CD4-positive, alpha-beta T cell treated with Interleukin-4 for 1 hour (primary cell): Measurements from ENCODE around the gene DIP2C.
"Not testable (repeated sequence)": the region's sequence is repeated elsewhere in the genome, so short reads cannot be mapped to it uniquely, and the experiment has no call there.

Experiments
- DNase-seq, 2 donors: peaks; one replicate each; pipeline ENCODE4 v3.0.0-alpha.2; 2020 to 2022

Gene DIP2C

DNA sequence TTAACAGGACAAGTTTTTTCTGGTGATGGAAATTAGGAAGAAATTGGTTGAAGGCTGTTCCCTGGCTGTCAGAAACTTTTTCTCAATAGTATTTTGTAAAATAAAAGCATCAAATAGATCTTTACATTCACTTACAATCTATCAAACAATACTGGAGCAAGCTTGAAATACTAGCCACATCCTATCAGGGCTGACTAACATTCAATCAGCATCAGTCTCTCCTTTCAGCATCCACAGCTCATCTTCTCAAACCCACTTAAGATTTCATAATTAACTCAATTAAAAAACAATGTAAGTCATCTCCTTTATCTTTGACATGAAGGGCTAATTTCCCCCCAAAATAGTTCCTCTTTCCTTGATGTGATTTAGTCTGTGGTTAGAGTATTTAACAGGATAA, 80.2 kb downstream of the DIP2C start:
- DNase-seq: no peak

DNA sequence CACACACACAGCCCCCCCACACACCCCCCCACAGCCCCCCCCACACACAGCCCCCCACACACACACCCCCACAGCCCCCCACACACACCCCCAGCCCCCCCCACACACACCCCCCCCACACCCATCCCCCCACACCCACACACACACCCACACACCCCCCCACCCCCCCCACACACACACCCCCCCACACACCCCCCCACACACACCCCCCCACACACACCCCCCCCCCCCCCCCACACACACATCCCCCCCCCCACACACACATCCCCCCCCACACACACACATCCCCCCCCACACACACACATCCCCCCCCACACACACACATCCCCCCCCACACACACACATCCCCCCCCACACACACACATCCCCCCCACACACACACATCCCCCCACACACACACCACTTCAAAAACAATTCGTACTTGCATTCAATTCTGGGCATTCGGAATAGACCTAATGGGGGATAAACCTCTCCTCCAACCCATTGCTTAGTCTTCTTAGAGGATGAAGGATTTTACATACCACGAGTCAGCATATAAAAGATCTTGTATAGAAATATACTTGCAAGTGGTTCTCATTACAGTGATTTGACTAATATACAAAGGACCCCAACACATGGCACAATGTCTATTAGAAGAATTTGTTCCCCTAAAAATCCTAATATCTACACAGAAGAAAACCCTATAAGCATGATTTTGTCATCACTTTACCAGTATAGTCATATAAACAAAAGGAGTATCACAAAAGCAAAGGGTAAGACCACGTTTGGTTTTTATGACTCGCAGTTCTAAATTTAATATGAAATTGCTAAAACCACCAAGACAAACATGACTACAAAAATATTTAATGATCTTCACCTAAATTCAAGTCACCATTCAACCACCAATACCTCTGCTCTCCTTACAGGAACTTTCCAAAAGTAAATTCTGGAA, 80.9 kb downstream of the DIP2C start:
- no peak for DNase-seq

DNA sequence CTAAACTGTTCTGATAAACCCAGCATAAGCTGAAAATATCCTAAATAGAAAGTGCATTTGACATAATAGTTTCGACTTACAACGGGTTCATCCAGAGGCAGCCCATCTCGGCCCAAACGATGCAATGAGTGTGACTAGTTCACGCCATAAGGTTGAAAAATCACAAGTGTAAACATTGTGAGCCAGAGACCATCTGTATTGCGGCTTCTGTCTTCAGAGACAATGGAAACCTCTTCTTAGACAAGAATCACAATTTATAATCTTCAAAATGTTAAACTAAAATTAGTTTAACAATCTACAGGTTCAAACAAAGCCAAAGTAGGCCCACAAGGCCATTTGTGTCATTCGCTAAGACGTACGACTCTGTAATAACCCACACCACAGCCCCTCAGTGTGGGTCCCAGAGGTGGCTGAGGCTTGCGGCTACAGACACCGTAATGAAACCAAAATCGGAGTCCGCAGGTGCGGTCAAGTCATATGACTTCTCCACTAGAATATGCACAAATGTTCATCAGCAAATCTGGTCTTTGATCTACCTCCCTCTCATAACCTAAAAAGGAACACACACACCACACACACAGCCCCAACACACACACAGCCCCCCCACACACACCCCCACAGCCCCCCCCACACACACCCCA, 81.8 kb downstream of the DIP2C start:
- no peak for DNase-seq

DNA sequence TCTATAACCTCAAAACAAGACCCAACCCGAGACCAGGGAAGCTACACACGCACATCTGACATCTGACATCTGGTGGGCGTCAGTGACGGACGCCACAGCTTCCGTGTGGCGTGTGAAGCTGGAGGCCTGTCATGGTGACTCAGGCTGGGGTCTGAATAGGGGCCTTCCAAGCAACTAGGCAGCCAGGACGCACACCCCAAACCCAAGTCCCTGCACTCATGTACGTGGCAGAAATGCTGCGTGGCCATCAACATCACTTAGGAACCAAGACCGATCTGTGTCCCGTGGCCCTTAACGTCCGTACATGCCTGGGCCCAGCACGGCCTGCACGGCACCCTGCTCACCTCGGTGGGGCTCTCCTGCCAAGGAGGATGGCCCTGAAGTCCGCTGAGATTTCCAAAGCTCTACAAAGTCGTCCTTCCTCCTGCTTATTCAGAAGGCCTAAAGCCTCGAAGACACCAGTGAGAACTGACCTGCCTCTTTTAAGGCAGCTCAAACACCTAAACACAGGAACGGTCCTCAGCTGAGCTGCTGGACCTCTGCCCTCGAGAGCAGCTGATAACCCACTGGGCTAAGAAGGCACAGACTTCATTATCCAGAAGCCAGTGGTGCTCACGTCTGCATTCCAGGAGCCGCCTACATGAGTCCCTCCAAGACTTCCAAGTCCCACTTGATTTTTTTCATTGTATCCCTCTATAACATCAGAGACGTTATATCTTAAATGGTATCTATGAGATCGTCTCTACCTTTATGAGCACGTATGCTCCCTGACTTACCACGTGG, 82.5 kb downstream of the DIP2C start:
- no peak for DNase-seq

DNA sequence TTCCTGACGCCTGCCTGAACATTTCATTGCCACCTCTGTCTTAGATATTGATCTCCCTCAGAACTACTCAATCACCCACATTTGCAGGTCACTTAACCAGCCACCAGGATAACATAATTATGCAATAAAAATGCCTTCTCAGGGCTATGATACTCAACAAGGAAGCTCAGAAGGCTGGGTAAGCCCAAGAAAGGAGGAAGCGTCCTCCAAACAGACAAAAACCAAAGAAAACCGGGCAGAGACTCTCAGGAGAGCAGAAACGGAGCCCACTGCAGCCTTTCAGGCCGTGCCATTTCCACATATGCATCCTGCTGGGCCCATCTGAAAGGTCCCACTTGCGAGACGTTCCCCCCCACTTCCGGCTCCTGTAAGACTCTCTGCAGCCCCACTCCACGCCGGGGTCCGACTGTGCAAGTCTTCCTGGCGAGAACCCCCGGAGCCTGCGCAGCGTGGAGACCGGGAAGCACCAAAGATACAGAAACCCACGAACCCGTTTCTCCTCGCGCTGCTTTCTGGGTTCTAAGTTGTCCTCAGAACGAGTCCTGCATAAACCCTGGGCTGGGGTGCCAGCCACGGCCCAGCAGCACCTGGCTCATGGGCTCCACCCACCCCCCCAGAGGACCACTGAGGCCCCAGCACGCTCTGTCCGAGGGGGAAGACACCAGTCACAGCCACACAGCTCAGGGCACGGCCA, 83.7 kb downstream of the DIP2C start:
- DNase-seq: no peak

DNA sequence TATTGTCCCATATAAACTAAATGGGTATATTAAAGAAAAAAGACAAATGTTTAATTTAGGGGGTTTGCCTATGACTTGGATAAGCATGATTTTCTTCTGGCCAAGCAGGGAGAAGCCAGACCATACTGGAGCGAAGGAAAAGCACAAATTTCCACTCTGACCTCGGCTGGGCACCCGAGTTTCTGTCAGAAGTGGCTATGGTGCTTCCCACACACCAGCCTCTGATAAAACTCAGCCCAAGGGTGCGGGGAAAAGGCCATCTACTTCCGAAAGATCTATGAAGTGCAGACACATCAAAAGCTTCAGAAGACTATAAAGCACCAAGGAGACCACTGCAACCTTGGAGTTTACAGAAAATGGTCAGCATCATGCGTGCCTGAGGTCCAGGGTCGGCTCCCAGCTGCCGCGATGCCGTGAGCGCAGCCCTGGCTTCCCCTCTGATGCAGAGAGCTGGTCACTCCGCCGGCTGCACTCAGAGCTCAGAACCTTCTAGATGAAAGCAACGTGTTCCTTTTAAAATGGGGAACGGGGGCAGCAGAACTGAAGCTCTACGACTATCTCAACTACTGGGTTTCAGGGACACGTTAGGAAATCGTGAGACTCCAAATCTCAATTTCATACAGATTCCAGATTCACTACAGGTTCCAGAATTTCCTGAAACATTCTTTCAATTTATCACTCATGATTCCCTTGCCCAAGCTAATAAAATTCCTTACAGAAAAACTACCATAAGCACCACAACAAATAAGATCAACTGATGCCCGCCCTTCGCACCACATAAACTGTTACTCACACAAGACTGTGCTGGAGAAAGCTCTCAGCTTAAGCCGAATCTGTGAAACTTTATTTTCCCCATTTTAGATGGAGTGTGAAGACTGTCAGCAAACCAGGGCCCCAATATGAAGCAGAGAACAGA, 84.5 kb downstream of the DIP2C start:
- no peak for DNase-seq

DNA sequence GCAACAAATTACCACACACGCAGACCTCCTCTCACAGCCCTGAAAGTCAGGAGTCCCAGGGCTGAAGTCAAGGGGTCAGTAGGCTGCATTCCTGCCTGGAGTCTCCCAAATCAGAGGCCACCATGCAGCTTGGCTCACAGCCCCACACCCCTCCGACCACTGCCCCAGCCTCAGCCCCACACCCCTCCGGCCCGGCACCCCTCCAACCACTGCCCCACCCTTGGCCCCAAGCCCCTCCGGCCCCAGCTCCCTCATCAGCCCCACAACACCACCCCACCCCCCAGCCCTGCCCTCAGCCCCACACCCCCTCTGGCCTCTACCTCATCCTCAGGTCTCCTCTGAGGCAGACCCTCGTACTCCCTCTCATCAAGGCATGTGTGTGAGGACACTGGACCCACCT, 85.7 kb downstream of the DIP2C start:
- DNase-seq: no peak

DNA sequence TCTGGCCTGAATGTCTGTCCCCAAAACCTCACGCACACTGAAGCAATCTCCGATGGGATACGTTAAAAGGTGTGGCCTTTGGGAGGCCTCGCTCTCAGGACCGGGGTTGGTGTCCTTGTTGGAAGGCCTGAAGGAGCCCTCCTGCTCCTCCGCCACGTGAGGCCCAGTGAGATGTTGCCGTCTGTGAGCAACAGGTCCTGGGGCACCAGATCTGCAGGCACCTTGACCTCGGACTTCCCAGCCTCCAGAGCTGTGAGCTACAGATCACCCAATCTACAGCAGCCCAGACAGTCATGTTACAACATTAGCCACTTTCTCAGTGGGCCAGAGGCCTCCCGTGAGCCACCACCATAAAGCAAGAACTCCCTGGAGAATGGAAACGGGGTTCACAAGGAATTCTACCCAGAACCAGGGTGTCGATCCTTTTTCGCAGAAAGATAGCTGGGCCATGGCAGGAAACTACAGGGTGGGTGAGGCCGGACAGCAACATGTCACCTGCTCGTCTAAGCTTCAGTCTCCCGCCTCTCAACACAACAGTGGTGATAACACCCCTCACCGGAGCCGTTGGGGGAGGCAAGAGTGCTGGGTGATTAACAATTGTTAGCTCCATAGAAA, 87.0 kb downstream of the DIP2C start:
- DNase-seq: no peak

DNA sequence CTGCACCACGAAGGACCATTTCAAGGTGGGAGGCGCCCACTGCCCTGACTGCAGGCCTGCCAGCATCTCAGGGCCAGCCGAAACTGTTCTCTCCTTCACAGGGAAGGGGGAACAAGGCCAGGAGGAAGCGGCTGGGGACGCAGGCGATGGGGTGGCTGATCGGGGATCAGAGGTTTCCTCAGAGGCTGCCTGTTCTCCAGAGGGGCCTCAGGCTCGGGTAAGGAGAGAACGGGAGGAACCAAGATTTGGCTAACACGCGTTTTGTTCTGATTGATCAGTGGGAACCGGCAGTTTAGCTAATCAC, 87.9 kb downstream of the DIP2C start:
- no peak for DNase-seq

DNA sequence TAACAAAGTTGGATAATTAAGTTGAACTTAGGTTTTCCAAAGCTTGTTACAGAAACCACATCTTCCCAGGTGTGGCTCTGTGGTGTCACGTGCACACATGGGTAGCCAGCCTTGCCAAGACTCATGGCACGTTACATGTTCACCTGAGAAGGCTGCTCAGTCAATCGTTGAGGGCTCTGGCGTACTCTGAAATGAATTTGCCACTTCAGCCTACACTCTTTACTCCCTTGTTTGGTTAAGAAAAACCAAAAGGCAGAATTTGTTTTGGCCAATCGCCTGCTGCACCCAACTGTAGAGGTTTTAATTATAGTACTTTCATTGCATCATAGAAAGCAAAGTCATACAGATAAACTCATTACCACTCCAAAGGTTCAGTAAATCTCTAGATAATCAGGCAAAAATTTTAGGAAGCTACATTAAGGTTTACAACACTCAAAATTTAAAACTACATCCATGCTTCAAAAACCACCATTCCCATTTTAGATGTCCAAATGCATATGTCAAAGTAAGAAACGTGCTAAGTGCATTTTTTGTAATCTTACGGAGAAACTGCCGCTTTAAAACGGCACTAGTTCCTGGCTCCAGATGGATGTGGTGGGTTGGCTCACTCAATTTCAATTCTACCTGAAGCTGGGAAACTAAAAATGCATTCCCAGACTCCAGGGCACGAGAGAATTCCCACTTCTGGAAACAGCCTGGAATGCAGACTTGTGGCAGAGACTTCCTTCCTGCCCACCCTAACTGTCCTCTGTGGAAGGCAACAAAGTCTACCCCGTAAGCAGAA, 88.4 kb downstream of the DIP2C start:
- no peak for DNase-seq

DNA sequence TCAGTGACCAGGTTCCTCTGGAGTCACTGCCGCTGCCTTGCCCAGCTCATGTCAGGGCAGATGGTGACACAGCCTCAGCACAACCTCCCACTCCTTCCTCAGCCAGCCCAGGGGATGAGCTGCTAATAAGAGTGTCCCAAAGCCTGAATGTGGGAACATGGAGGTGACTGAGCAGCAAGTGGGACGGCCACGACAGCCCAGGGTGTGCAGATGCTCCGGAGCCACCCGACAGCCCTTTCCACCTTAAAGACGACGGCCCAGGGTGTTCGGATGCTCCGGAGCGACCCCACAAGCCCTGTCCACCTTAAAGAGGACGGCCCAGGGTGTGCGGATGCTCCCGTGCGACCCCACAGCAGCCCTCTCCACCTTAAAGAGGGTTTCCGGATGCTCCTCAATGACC, 89.2 kb downstream of the DIP2C start:
- no peak for DNase-seq

DNA sequence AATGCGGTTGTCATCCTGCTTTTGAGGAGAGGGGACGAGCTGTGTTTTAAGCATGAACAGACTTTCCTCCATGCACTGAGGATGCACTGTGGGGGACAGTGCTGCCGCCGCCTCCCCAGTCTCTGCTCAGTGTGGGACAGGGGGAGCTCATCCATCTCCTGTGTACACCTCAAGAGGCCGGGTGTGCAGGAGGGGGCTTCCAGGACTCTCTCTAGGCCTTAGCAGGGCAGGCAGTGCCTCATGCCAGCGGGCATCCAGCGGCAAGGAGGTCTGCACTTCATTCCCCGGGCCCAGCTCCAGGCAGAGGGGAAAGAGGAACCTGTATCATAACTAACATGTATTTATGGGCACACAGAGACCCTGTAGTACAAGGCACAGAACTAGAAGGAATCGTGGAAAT, 89.7 kb downstream of the DIP2C start:
- DNase-seq: no peak

DNA sequence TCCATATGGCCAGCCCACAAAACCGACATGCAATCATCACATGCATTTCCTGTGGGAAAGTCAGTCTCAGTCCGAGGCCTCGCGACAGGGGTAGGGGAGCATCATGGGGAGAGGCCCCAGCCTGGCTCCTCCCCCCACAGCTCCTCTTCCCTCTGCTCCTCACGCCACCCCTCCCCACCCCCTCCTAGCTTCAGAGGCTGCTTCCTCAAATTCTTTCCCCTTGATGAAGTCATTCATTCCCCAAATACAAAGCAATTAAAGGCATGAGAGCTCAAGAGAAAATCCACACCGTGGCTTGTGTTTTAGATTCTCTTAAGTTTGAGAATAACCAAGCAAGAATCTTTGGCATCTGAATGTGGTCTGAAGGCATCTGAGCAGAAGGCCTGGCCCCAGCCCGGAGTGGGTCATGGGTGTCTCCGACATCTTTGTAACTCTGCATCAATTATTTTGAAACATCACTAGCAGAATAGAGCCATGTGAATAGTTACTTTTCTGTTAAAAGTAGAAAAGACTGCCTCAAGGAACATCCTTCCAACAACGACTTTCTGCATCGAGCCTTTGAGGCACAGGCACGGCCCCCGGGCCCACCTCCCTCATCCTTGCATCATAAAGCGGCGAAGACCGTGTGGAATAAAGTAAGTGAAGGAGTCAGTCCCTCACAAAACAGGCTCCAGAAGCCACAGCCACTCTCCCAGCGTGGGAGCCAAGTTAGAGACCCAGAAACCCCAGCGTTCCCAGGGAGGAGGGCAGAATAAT, 90.9 kb downstream of the DIP2C start:
- DNase-seq: no peak

DNA sequence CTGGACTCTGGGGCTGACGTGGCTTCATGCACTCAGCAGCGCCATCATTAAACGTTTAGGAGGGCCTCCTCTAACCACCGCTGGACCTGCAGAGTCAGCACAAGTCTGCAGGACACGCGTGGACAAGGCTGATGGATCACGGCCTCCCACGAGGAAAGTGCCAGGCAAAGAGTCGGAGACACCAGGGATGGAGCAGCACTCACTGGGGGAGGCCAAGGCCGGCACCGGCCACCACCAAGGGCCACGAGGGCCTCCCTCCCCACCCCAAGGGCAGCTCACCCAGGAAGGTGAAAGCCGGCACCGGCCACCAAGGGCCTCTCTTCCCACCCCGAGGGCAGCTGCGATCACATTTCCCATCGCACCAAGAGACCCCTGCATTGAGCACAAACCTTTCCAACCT, 91.5 kb downstream of the DIP2C start:
- DNase-seq: no peak

DNA sequence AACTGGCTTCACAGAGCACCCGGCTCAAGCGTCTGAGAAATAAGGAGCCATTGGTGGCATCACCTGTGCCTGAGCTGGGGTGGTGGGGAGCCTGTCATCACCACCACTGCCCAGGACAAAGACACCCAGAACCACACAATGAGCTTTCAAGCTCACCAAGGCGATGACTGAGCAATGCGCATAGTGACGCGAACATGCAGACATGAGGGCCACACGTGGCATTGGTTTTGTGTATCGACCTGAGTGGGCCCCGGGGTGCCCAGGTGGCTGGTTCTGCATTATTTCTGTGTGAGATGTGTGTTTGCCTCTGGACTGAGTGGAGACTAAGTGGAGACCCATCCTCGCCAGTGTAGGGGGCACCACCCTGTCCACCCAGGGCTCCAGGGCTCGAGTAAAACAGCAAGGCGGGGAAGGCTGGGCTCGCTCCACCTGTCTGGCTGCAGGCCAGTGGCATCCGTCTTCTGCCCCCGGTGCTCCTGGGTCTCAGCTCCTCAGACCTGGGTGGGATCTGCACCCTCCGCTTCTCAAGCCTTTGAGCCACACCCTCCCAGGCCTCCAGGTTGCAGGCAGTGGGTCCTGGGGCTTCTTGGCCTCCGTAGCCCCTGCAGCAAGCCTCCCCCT, 92.6 kb downstream of the DIP2C start:
- no peak for DNase-seq

DNA sequence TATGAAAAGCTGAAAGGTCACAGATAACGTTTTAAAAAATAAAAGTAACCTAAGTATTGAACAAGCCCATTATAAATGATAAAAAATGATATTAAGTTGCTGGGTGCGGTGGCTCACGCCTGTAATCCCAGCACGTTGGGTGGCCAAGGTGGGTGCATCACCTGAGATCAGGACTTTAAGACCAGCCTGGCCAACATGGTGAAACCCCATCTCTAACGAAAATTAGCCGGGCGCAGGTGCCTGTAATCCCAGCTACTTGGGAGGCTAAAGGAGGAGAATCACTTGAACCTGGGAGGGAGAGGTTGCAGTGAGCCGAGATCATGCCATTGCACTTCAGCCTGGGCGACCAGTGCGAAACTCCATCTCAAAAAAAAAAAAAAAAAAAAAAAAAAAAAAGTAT, 93.3 kb downstream of the DIP2C start:
- DNase-seq: not testable (repeated sequence)

DNA sequence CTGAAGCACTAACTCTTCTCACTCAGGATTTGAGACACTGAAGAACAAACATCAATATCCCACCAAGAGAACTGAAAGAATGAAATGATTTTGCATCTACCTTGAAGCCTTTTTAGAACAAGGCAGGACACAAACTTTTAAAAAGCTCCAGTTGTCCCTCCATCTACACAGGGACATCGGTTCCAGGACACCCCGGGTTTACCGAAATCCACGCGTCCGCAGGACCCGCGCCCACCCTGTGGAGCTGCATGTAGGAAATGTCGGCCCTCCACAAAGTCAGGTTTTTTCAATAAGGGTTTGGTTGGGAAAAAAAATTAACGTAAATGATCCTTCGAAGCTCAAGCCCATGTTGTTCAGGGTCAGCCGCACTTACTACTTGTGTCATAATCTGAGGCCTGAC, 94.0 kb downstream of the DIP2C start:
- no peak for DNase-seq

DNA sequence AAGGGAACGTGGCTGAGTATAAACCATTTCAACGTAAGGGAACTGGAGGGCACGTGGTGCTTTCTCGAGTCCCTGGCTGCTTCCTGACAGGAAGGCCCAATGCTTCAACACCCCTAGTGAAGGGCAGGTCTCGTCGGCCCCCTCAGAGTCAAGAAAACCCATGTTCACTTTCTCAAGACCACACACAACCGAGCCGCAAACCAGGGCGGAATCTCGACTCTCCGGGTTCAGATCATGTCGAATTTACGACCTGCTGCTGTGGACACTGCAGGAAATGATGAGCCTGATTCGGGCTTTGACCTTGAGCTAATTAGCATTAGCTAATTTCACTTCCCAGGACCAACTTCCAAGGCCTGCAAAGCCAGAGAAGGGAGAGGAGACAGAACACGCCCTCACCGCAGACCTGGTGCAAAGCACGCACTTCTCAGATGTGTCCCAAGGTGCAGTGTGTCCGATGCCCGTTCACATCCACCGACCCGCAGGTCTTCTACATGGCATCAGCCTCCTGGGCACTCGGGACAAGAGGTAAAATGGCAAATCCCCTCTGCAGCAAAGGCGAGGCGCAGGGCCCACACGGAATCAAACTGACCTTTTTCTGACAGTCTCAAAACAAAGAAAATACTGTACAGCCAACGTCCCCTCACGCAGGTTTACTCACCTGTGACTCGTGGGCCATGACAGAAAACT, 94.7 kb downstream of the DIP2C start:
- DNase-seq: no peak

DNA sequence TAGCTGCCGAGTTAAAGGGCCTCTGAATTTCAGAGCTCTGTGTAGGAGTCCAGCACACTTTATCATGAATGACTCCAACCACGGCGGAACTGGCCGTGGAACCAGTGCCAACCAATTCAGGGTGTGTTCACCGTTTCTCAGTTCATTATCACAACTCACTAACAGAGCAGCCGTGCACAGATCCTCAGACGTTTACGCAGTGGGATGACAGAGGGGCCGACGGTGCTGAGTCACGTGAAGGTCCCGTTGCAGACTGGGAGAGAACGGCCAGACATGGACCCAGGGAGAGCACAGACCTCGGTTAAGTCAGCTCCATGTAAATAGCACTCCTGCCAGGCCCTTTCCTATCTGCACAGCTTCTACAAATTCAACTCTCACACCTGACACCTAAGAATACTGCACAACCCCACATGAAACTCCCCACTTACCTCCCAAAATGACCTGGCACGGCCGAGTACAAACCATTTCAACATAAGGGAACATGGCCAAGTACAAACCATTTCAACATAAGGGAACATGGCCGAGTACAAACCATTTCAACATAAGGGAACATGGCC, 95.5 kb downstream of the DIP2C start:
- no peak for DNase-seq
